ENCODE data around the gene HSPA12B.
"Not testable (repeated sequence)": the region's sequence is repeated elsewhere in the genome, so short reads cannot be mapped to it uniquely, and the experiment has no call there.

Gene HSPA12B

GRCh38 chr20:3786665-3787323, 54.3 kb downstream of the HSPA12B start, which contains the start of gene CENPB:
Gene CENPB (minus strand): TSS chr20:3786740. CDS start chr20:3786483, 257 bp downstream.
- TF ChIP-seq, protein P1, sequence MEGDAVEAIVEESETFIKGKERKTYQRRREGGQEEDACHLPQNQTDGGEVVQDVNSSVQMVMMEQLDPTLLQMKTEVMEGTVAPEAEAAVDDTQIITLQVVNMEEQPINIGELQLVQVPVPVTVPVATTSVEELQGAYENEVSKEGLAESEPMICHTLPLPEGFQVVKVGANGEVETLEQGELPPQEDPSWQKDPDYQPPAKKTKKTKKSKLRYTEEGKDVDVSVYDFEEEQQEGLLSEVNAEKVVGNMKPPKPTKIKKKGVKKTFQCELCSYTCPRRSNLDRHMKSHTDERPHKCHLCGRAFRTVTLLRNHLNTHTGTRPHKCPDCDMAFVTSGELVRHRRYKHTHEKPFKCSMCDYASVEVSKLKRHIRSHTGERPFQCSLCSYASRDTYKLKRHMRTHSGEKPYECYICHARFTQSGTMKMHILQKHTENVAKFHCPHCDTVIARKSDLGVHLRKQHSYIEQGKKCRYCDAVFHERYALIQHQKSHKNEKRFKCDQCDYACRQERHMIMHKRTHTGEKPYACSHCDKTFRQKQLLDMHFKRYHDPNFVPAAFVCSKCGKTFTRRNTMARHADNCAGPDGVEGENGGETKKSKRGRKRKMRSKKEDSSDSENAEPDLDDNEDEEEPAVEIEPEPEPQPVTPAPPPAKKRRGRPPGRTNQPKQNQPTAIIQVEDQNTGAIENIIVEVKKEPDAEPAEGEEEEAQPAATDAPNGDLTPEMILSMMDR (IDR thresholded peaks at IDR 0.05; ENCODE audit: low read depth, low read length): peak; percentile 52
- TF ChIP-seq MYC (IDR thresholded peaks at IDR 0.05; ENCODE audit: low read depth, low read length): peak; percentile 42; the same call in 1 of the 2 replicates
- TF ChIP-seq, protein P2, sequence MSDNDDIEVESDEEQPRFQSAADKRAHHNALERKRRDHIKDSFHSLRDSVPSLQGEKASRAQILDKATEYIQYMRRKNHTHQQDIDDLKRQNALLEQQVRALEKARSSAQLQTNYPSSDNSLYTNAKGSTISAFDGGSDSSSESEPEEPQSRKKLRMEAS (IDR thresholded peaks at IDR 0.05; ENCODE audit: low read depth, low read length): no peak
- peak; percentile 34 for TF ChIP-seq POLR2A (IDR thresholded peaks at IDR 0.05; ENCODE audit: extremely low read depth, insufficient read length)

GRCh38 chr20:3787324-3788014, 55.0 kb downstream of the HSPA12B start:
- TF ChIP-seq MYC (IDR thresholded peaks at IDR 0.05; ENCODE audit: low read depth, low read length): no peak
- TF ChIP-seq, protein P1 (IDR thresholded peaks at IDR 0.05; ENCODE audit: low read depth, low read length): no peak
- TF ChIP-seq, protein P2 (IDR thresholded peaks at IDR 0.05; ENCODE audit: low read depth, low read length): no peak
- TF ChIP-seq POLR2A (IDR thresholded peaks at IDR 0.05; ENCODE audit: extremely low read depth, insufficient read length): no peak
- DNase-seq (ENCODE audit: low read depth): peak; percentile 23
- peak overlapping the region; percentile 58 for H3K4me3 ChIP-seq (ENCODE audit: low read depth, low read length)

More at GRCh38 chr20:3786665-3787323, 54.3 kb downstream of the HSPA12B start, which contains the start of gene CENPB:
- peak within 1 kb of the TSS; percentile 83 for H3K4me3 ChIP-seq (ENCODE audit: low read depth, low read length)
- DNase-seq (ENCODE audit: low read depth): peak; percentile 93

DNA sequence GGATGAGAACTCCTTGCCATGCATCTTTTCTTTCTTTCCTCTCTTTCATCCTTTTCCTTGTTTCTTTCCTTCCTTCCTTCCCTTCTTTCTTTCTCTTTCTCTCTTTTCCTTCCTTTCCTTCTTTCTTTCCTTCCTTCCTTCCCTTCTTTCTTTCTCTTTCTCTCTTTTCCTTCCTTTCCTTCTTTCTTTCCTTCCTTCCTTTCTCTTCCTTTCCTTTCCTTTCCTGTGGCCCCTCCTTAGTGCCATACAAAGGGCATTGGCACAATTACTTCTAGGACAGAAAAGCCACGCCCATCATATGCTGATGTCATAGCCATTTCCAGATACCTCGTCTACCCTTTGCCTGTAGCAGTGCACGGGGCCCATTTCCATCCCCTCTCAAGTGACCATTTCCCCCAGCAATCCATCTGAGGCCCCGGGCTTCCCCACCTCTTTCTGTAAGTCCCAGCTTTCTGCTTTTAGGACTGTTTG, 56.2 kb downstream of the HSPA12B start:
- DNase-seq (ENCODE audit: low read depth): no peak
- no peak overlapping the region for H3K4me3 ChIP-seq (ENCODE audit: low read depth, low read length)
- TF ChIP-seq MYC (IDR thresholded peaks at IDR 0.05; ENCODE audit: low read depth, low read length): no peak
- TF ChIP-seq POLR2A (IDR thresholded peaks at IDR 0.05; ENCODE audit: extremely low read depth, insufficient read length): no peak
- TF ChIP-seq, protein P2 (IDR thresholded peaks at IDR 0.05; ENCODE audit: low read depth, low read length): no peak
- TF ChIP-seq, protein P1 (IDR thresholded peaks at IDR 0.05; ENCODE audit: low read depth, low read length): no peak

- DNase-seq (ENCODE audit: low read depth); H3K4me3 ChIP-seq (ENCODE audit: low read depth, low read length): not testable (repeated sequence)
Measured at GRCh38 chr20:3789201-3789600, 56.7 kb downstream of the HSPA12B start.

GRCh38 chr20:3794168-3794567, 61.7 kb downstream of the HSPA12B start:
- not testable (repeated sequence) for DNase-seq (ENCODE audit: low read depth); H3K4me3 ChIP-seq (ENCODE audit: low read depth, low read length)

GRCh38 chr20:3794701-3795420, 62.4 kb downstream of the HSPA12B start:
- H3K4me3 ChIP-seq (ENCODE audit: low read depth, low read length): peak overlapping the region; percentile 81
- TF ChIP-seq POLR2A (IDR thresholded peaks at IDR 0.05; ENCODE audit: extremely low read depth, insufficient read length) (no peak), MYC (IDR thresholded peaks at IDR 0.05; ENCODE audit: low read depth, low read length) (no peak)
- TF ChIP-seq, protein P2 (IDR thresholded peaks at IDR 0.05; ENCODE audit: low read depth, low read length): no peak
- TF ChIP-seq, protein P1 (IDR thresholded peaks at IDR 0.05; ENCODE audit: low read depth, low read length): no peak
- no peak for DNase-seq (ENCODE audit: low read depth)

All from NB4 (cell line).